ENCODE measurements around the gene ZAP70. TPM values are rescaled to one million over a fixed set of nuclear protein-coding genes. Genes with fewer than 3 reads are reported as not detected.
"Not testable (repeated sequence)": the region's sequence is repeated elsewhere in the genome, so short reads cannot be mapped to it uniquely, and the experiment has no call there.

Gene ZAP70
- total RNA-seq, 2 donors from 2014 or later, result 0.86 to 1.4 TPM

GRCh38 chr2:97676620-97677019, 36.8 kb upstream of the ZAP70 start:
- no peak for TF ChIP-seq CTCF (IDR thresholded peaks at IDR 0.05)
- Histone ChIP-seq H3K9me3 (no peaks in the 10 kb centered on the region), H3K36me3 (no peaks in the 10 kb centered on the region), H3K27me3 (no peaks in the 10 kb centered on the region), H3K4me1 (no peaks in the 10 kb centered on the region), H3K4me3 (no peak overlapping the region), H3K27ac (no peak overlapping the region)
- DNase-seq (ENCODE audit: low spot score), result no peak

- no peak overlapping the region for H3K4me3 ChIP-seq
- no peaks in the 10 kb centered on the region for H3K36me3 ChIP-seq
- H3K27ac ChIP-seq, result no peak overlapping the region
- no peak for TF ChIP-seq CTCF (IDR thresholded peaks at IDR 0.05)
- DNase-seq (ENCODE audit: low spot score), result no peak
- H3K4me1 ChIP-seq, result no peaks in the 10 kb centered on the region
- H3K9me3 ChIP-seq, result no peaks in the 10 kb centered on the region
- H3K27me3 ChIP-seq, result no peaks in the 10 kb centered on the region
Observed at GRCh38 chr2:97677480-97677879, 35.9 kb upstream of the ZAP70 start.

- no peak for DNase-seq (ENCODE audit: low spot score)
- Histone ChIP-seq H3K27ac (no peak overlapping the region), H3K4me1 (no peaks in the 10 kb centered on the region), H3K27me3 (no peaks in the 10 kb centered on the region), H3K9me3 (no peaks in the 10 kb centered on the region), H3K4me3 (no peak overlapping the region), H3K36me3 (no peaks in the 10 kb centered on the region)
- TF ChIP-seq CTCF (IDR thresholded peaks at IDR 0.05), result no peak
Observed at GRCh38 chr2:97678298-97678697, 35.1 kb upstream of the ZAP70 start.

- H3K27ac ChIP-seq; H3K4me3 ChIP-seq; H3K27me3 ChIP-seq; DNase-seq (ENCODE audit: low spot score); H3K4me1 ChIP-seq; H3K9me3 ChIP-seq; H3K36me3 ChIP-seq: not testable (repeated sequence)
Observed at GRCh38 chr2:97687235-97687634, 26.1 kb upstream of the ZAP70 start.

- H3K27me3 ChIP-seq, result no peaks in the 10 kb centered on the region
- no peak for DNase-seq (ENCODE audit: low spot score)
- no peaks in the 10 kb centered on the region for H3K4me1 ChIP-seq
- no peak overlapping the region for H3K27ac ChIP-seq
- no peak overlapping the region for H3K4me3 ChIP-seq
- H3K9me3 ChIP-seq, result no peaks in the 10 kb centered on the region
- no peak for TF ChIP-seq CTCF (IDR thresholded peaks at IDR 0.05)
- H3K36me3 ChIP-seq, result no peaks in the 10 kb centered on the region
Observed at GRCh38 chr2:97688062-97688827, 25.1 kb upstream of the ZAP70 start.

GRCh38 chr2:97691166-97691565, 22.2 kb upstream of the ZAP70 start:
- no peak for DNase-seq (ENCODE audit: low spot score)
- Histone ChIP-seq H3K4me3 (no peak overlapping the region), H3K4me1 (no peaks in the 10 kb centered on the region), H3K9me3 (no peaks in the 10 kb centered on the region), H3K36me3 (no peaks in the 10 kb centered on the region), H3K27ac (no peak overlapping the region), H3K27me3 (no peaks in the 10 kb centered on the region)
- no peak for TF ChIP-seq CTCF (IDR thresholded peaks at IDR 0.05)

Measured in right atrium auricular region (tissue), 2 donors.